Brain microvascular endothelial cell (primary cell): ENCODE results near the gene C1QTNF5.

Source experiments
- DNase-seq: peaks from one replicate; pipeline ENCODE4 v3.0.0-alpha.2; 2020
- H3K27ac ChIP-seq: fragments of 250-450 bp; sonication (Bioruptor Pico); 2 replicates; pipeline ENCODE4 v1.5.1; 2020; ENCODE audit warnings: mild to moderate bottlenecking, moderate library complexity
- H3K27me3 ChIP-seq: fragments of 250-450 bp; sonication (Bioruptor Pico); replicated peaks from 2 replicates; pipeline ENCODE4 v1.5.1; 2020; ENCODE audit warnings: mild to moderate bottlenecking
- H3K36me3 ChIP-seq: fragments of 250-450 bp; sonication (Bioruptor Pico); replicated peaks from 2 replicates; pipeline ENCODE4 v1.5.1; 2020; ENCODE audit warnings: mild to moderate bottlenecking
- H3K4me3 ChIP-seq: 2 replicates; pipeline ENCODE4 v1.5.1; 2011; ENCODE audit warnings: low read depth, mild to moderate bottlenecking, control low read depth, low read length, moderate library complexity
- CTCF ChIP-seq: IDR thresholded peaks from 2 replicates; pipeline ENCODE4 v1.5.1; 2011; ENCODE audit warnings: low read depth, mild to moderate bottlenecking, moderate library complexity, low read length, control low read depth, inconsistent platforms; ENCODE audit errors: missing control alignments
- in situ Hi-C: cut with HindIII; loops from 2 replicates; pipeline ENCODE4 v1.10.0; 2017; ENCODE audit warnings: low sequenced_read_pairs, low pct_ligation_motif_present

Gene C1QTNF5

GRCh38 chr11:119309411-119309810, 31.3 kb downstream of the C1QTNF5 start:
- no peaks in the 10 kb centered on the region for H3K27me3 ChIP-seq
- no peak overlapping the region for H3K4me3 ChIP-seq
- no peak for DNase-seq
- H3K36me3 ChIP-seq, result peaks cover 5% of the 10 kb centered on the region
- in situ Hi-C loops, result no loop called here
- no peak overlapping the region for H3K27ac ChIP-seq
- no peak for TF ChIP-seq CTCF

GRCh38 chr11:119307974-119308373, 32.7 kb downstream of the C1QTNF5 start:
- H3K36me3 ChIP-seq, result peaks cover 13% of the 10 kb centered on the region

GRCh38 chr11:119307219-119307618, 33.5 kb downstream of the C1QTNF5 start:
- no peaks in the 10 kb centered on the region for H3K27me3 ChIP-seq
- DNase-seq, result no peak
- no peak overlapping the region for H3K27ac ChIP-seq
- H3K36me3 ChIP-seq, result peaks cover 17% of the 10 kb centered on the region
- TF ChIP-seq CTCF, result peak; percentile 44
- H3K4me3 ChIP-seq, result no peak overlapping the region
- in situ Hi-C loops, result no loop called here

More at GRCh38 chr11:119307974-119308373, 32.7 kb downstream of the C1QTNF5 start:
- DNase-seq, result no peak
- no peak overlapping the region for H3K4me3 ChIP-seq
- no peak for TF ChIP-seq CTCF
- H3K27ac ChIP-seq, result no peak overlapping the region
- no peaks in the 10 kb centered on the region for H3K27me3 ChIP-seq
- in situ Hi-C loops, result no loop called here

- Histone ChIP-seq H3K36me3 (peaks cover 18% of the 10 kb centered on the region), H3K4me3 (no peak overlapping the region), H3K27me3 (no peaks in the 10 kb centered on the region), H3K27ac (no peak overlapping the region)
- peak; percentile 30 for DNase-seq
- TF ChIP-seq CTCF, result no peak
- in situ Hi-C loops, result no loop called here
Measured at GRCh38 chr11:119306373-119306890, 34.3 kb downstream of the C1QTNF5 start.

- H3K36me3 ChIP-seq, result peaks cover 18% of the 10 kb centered on the region
- in situ Hi-C loops, result no loop called here
- DNase-seq, result no peak
Measured at GRCh38 chr11:119305556-119306372, 34.9 kb downstream of the C1QTNF5 start.

More at GRCh38 chr11:119305556-119306372, 34.9 kb downstream of the C1QTNF5 start:
- Histone ChIP-seq H3K27me3 (no peaks in the 10 kb centered on the region), H3K27ac (no peak overlapping the region), H3K4me3 (no peak overlapping the region)
- no peak for TF ChIP-seq CTCF
